Fibroblast of lung (primary cell): Measurements from ENCODE around the gene DHDDS. TPM values are rescaled to one million over a fixed set of nuclear protein-coding genes. Genes with fewer than 3 reads are reported as not detected.

Experiments
- DNase-seq, 2 donors: peaks; one replicate each; pipeline versions ENCODE4 v3.0.0 to v3.0.0-alpha.2; 2010; ENCODE audit warnings: low read depth in 2 of 2
- H2AFZ ChIP-seq: 2 replicates; pipeline ENCODE4 v1.5.1; 2012; ENCODE audit warnings: low read length, control low read depth, inconsistent platforms
- H3K27ac ChIP-seq: 2 replicates; pipeline ENCODE4 v1.5.1; 2011; ENCODE audit warnings: low read length, control low read depth; ENCODE audit not compliant: insufficient read depth
- H3K27me3 ChIP-seq: 2 replicates; pipeline ENCODE4 v1.5.1; 2011; ENCODE audit warnings: mild to moderate bottlenecking, low read length; ENCODE audit not compliant: control insufficient read depth, insufficient read depth
- H3K36me3 ChIP-seq: 2 replicates; pipeline ENCODE4 v1.5.1; 2011; ENCODE audit warnings: low read length; ENCODE audit not compliant: control insufficient read depth, insufficient read depth
- H3K4me1 ChIP-seq: 2 replicates; pipeline ENCODE4 v1.5.1; 2011; ENCODE audit warnings: low read length; ENCODE audit not compliant: control insufficient read depth, insufficient read depth; ENCODE audit errors: extremely low read depth
- H3K4me2 ChIP-seq: 2 replicates; pipeline ENCODE4 v1.5.1; 2011; ENCODE audit warnings: low read length, control low read depth; ENCODE audit not compliant: insufficient read depth; ENCODE audit errors: extremely low read depth
- H3K4me3 ChIP-seq, 4 experiments: fragments of 200-600 bp in 1 of 4; sonication (generic) in 1 of 4; replicated peaks in 1 of 4; 2 replicates each; pipeline ENCODE4 v1.5.1; 2011 to 2016; ENCODE audit warnings: low read length in 4 of 4, low read depth in 3 of 4, mild to moderate bottlenecking in 3 of 4, control low read depth in 2 of 4, inconsistent platforms in 1 of 4, mixed read lengths in 1 of 4; ENCODE audit not compliant: insufficient read depth in 1 of 4; ENCODE audit errors: control extremely low read depth in 1 of 4
- H3K79me2 ChIP-seq: 2 replicates; pipeline ENCODE4 v1.5.1; 2012; ENCODE audit warnings: mild to moderate bottlenecking, low read length, inconsistent platforms; ENCODE audit not compliant: control insufficient read depth, insufficient read depth
- H3K9ac ChIP-seq: 2 replicates; pipeline ENCODE4 v1.5.1; 2011; ENCODE audit warnings: mild to moderate bottlenecking, low read length, control low read depth; ENCODE audit not compliant: insufficient read depth
- H3K9me3 ChIP-seq: 2 replicates; pipeline ENCODE4 v1.5.1; 2012; ENCODE audit warnings: low read depth, low read length; ENCODE audit not compliant: control insufficient read depth, insufficient read depth
- H4K20me1 ChIP-seq: 2 replicates; pipeline ENCODE4 v1.5.1; 2011; ENCODE audit warnings: low read length; ENCODE audit not compliant: control insufficient read depth, insufficient read depth; ENCODE audit errors: extremely low read depth
- CTCF ChIP-seq, 2 donors: IDR thresholded peaks in 1 of 2; conservative IDR thresholded peaks in 1 of 2; 1 replicate in 1 of 2; 2 replicates in 1 of 2; pipeline ENCODE4 v1.5.1; 2011 to 2012; ENCODE audit warnings: low read length in 2 of 2, control low read depth in 1 of 2, inconsistent platforms in 1 of 2, low read depth in 1 of 2, mild to moderate bottlenecking in 1 of 2
- EZH2 ChIP-seq: IDR thresholded peaks from 2 replicates; pipeline ENCODE4 v1.5.1; 2012; ENCODE audit warnings: low read length, control low read depth, mild to moderate bottlenecking; ENCODE audit errors: missing control alignments
- polyA plus RNA-seq, 2 donors: library from polyadenylated mRNA; depleted of rRNA in 1 of 2; stranded (reverse) in 1 of 2; unstranded in 1 of 2; fragments of >200 nt; gene quantifications; 2 replicates each; pipeline ENCODE4 v1.2.1, GENCODE V29; 2011 to 2012; ENCODE audit warnings: missing spikeins in 1 of 2
- total RNA-seq: library from RNA; depleted of rRNA; stranded (reverse); fragments of >200 nt; gene quantifications from 2 replicates; pipeline ENCODE4 v1.2.1, GENCODE V29; 2014

The DHDDS gene
- total and polyA plus RNA-seq, 2 donors (not counting 1 experiment from before 2014, with no cell fraction given), result 41.5 to 76.6 TPM

GRCh38 chr1:26472320-26472900, 40.3 kb downstream of the DHDDS start, which contains the start of gene HMGN2:
HMGN2 (plus strand) TSS chr1:26472440; CDS start chr1:26472613, 173 bp downstream.
- peak within 1 kb of the TSS; percentile 78 to 98 (median 82) for H3K4me3 ChIP-seq
- H3K36me3 ChIP-seq, result peaks cover 15% of the 10 kb centered on the region
- peaks cover 18% of the 10 kb centered on the region for H3K79me2 ChIP-seq
- peak; percentile 77 to 87 for DNase-seq
- peak within 1 kb of the TSS; percentile 96 for H3K27ac ChIP-seq
- no peak for TF ChIP-seq EZH2
- no peak for TF ChIP-seq CTCF (conservative IDR thresholded peaks at IDR 0.05 in 1 of 2, IDR thresholded peaks at IDR 0.05 in 1 of 2; ENCODE audit: low read depth in 1 of 2, low read length in 2 of 2)
- no peak within 1 kb of the TSS for H2AFZ ChIP-seq
- no peaks in the 10 kb centered on the region for H3K9me3 ChIP-seq
- H4K20me1 ChIP-seq, result peaks cover 1% of the 10 kb centered on the region
- no peaks in the 10 kb centered on the region for H3K27me3 ChIP-seq
- peak within 1 kb of the TSS; percentile 92 for H3K4me2 ChIP-seq
- H3K9ac ChIP-seq, result peak within 1 kb of the TSS; percentile 99
- H3K4me1 ChIP-seq, result peaks cover 3% of the 10 kb centered on the region

GRCh38 chr1:26472901-26473845, 41.1 kb downstream of the DHDDS start:
- H3K4me1 ChIP-seq, result peaks cover 3% of the 10 kb centered on the region
- H3K4me3 ChIP-seq, result peak overlapping the region; percentile 78 to 98 (median 82)
- H3K4me2 ChIP-seq, result peak overlapping the region; percentile 49
- H3K27me3 ChIP-seq, result no peaks in the 10 kb centered on the region
- peaks cover 1% of the 10 kb centered on the region for H4K20me1 ChIP-seq
- H2AFZ ChIP-seq, result no peak overlapping the region
- no peak for TF ChIP-seq EZH2
- no peak for TF ChIP-seq CTCF (conservative IDR thresholded peaks at IDR 0.05 in 1 of 2, IDR thresholded peaks at IDR 0.05 in 1 of 2; ENCODE audit: low read depth in 1 of 2, low read length in 2 of 2)
- peak; percentile 86 to 94 for DNase-seq
- peaks cover 18% of the 10 kb centered on the region for H3K79me2 ChIP-seq
- no peaks in the 10 kb centered on the region for H3K9me3 ChIP-seq
- H3K27ac ChIP-seq, result peak overlapping the region; percentile 96
- peaks cover 12% of the 10 kb centered on the region for H3K36me3 ChIP-seq
- peak overlapping the region; percentile 99 for H3K9ac ChIP-seq

GRCh38 chr1:26474818-26475217, 42.7 kb downstream of the DHDDS start:
- H3K4me2 ChIP-seq, result peak overlapping the region; percentile 23
- H3K9ac ChIP-seq, result no peak overlapping the region
- peaks cover 7% of the 10 kb centered on the region for H3K36me3 ChIP-seq
- peaks cover 1% of the 10 kb centered on the region for H4K20me1 ChIP-seq
- peaks cover 3% of the 10 kb centered on the region for H3K4me1 ChIP-seq
- no peak overlapping the region for H2AFZ ChIP-seq
- peaks cover 18% of the 10 kb centered on the region for H3K79me2 ChIP-seq
- H3K27ac ChIP-seq, result no peak overlapping the region
- H3K27me3 ChIP-seq, result no peaks in the 10 kb centered on the region
- no peak for DNase-seq
- no peaks in the 10 kb centered on the region for H3K9me3 ChIP-seq
- TF ChIP-seq EZH2, result no peak
- TF ChIP-seq CTCF (conservative IDR thresholded peaks at IDR 0.05 in 1 of 2, IDR thresholded peaks at IDR 0.05 in 1 of 2; ENCODE audit: low read depth in 1 of 2, low read length in 2 of 2), result no peak
- no peak overlapping the region for H3K4me3 ChIP-seq
